HepG2 (cell line): Measurements from ENCODE around the gene COA1. TPM values are rescaled to one million over a fixed set of nuclear protein-coding genes. Genes with fewer than 3 reads are reported as not detected.

Experiments
- ARNTL ChIP-seq: sonication (generic); formaldehyde crosslinking; IDR thresholded peaks from 2 replicates; pipeline ENCODE4 v1.4.0; 2020; ENCODE audit warnings: mild to moderate bottlenecking, missing genetic modification reagents
- BCL6 ChIP-seq: IDR thresholded peaks from 2 replicates; pipeline ENCODE4 v1.6.1; 2016; ENCODE audit warnings: missing genetic modification reagents, missing compliant biosample characterization
- CAMTA2 ChIP-seq: sonication (generic); formaldehyde crosslinking; IDR thresholded peaks from 2 replicates; pipeline ENCODE4 v1.4.0; 2020; ENCODE audit warnings: mild to moderate bottlenecking, missing genetic modification reagents, borderline replicate concordance
- CEBPG ChIP-seq: IDR thresholded peaks from 2 replicates; pipeline ENCODE4 v1.6.1; 2016
- FOSL1 ChIP-seq: sonication (generic); formaldehyde crosslinking; IDR thresholded peaks from 2 replicates; pipeline ENCODE4 v1.9.0; 2021; ENCODE audit warnings: missing genetic modification reagents, borderline replicate concordance
- FOXK2 ChIP-seq: fragments of 450-650 bp; IDR thresholded peaks from 2 replicates; pipeline ENCODE4 v1.6.1; 2016
- GATA4 ChIP-seq: sonication (generic); IDR thresholded peaks from 2 replicates; pipeline ENCODE4 v1.6.1; 2016; ENCODE audit warnings: antibody characterized with exemption, low read depth, borderline replicate concordance
- IRF2 ChIP-seq: IDR thresholded peaks from 2 replicates; pipeline ENCODE4 v1.6.1; 2018; ENCODE audit warnings: missing genetic modification reagents, missing compliant biosample characterization
- MIXL1 ChIP-seq: IDR thresholded peaks from 2 replicates; pipeline ENCODE4 v1.6.1; 2016
- PHF8 ChIP-seq: sonication (generic); formaldehyde crosslinking; IDR thresholded peaks from 2 replicates; pipeline ENCODE4 v1.5.0; 2020; ENCODE audit warnings: missing genetic modification reagents
- SAP130 ChIP-seq: IDR thresholded peaks from 2 replicates; pipeline ENCODE4 v1.6.1; 2016; ENCODE audit warnings: low read depth
- SRSF9 ChIP-seq: fragments of 200-400 bp; formaldehyde crosslinking; IDR thresholded peaks from 2 replicates; pipeline ENCODE4 v1.6.1; 2018; ENCODE audit warnings: borderline replicate concordance, mild to moderate bottlenecking, low read depth, low read length; ENCODE audit not compliant: insufficient read depth, poor library complexity, severe bottlenecking
- TOPORS ChIP-seq: sonication (generic); formaldehyde crosslinking; IDR thresholded peaks from 2 replicates; pipeline ENCODE4 v1.8.0; 2023; ENCODE audit warnings: mild to moderate bottlenecking, missing genetic modification reagents
- ZFP62 ChIP-seq: sonication (generic); formaldehyde crosslinking; IDR thresholded peaks from 2 replicates; pipeline ENCODE4 v1.4.0; 2020; ENCODE audit warnings: missing genetic modification reagents
- ZNF180 ChIP-seq: sonication (generic); formaldehyde crosslinking; IDR thresholded peaks from 2 replicates; pipeline ENCODE4 v1.4.0; 2020; ENCODE audit warnings: low read depth, missing genetic modification reagents, borderline replicate concordance
- ZNF260 ChIP-seq: sonication (generic); formaldehyde crosslinking; IDR thresholded peaks from 2 replicates; pipeline ENCODE4 v1.4.0; 2020; ENCODE audit warnings: missing genetic modification reagents, low read depth, mild to moderate bottlenecking, borderline replicate concordance
- ZNF367 ChIP-seq: sonication (generic); formaldehyde crosslinking; IDR thresholded peaks from 2 replicates; pipeline ENCODE4 v1.4.0; 2020; ENCODE audit warnings: missing genetic modification reagents, borderline replicate concordance
- ZNF563 ChIP-seq: sonication (generic); formaldehyde crosslinking; IDR thresholded peaks from 2 replicates; pipeline ENCODE4 v1.8.0; 2022; ENCODE audit warnings: mild to moderate bottlenecking, moderate library complexity, missing genetic modification reagents
- ZNF605 ChIP-seq: sonication (generic); formaldehyde crosslinking; IDR thresholded peaks from 2 replicates; pipeline ENCODE4 v1.8.0; 2022; ENCODE audit warnings: mild to moderate bottlenecking, missing genetic modification reagents
- ZNF644 ChIP-seq: IDR thresholded peaks from 2 replicates; pipeline ENCODE4 v1.6.1; 2016; ENCODE audit warnings: low read depth
- ZNF782 ChIP-seq: sonication (generic); formaldehyde crosslinking; IDR thresholded peaks from 2 replicates; pipeline ENCODE4 v1.4.0; 2020; ENCODE audit warnings: missing genetic modification reagents, mild to moderate bottlenecking, borderline replicate concordance
- polyA plus RNA-seq, 8 experiments: library from polyadenylated mRNA; depleted of rRNA in 3 of 8; stranded (reverse) in 7 of 8; unstranded in 1 of 8; fragments of >200 nt; fragmentation: Illumina TruSeq in 4 of 8; extraction: Trizol in 4 of 8; gene quantifications; 2 replicates each; pipeline versions ENCODE4 v1.2.1 to v1.2.3, GENCODE V29; 2011 to 2016; ENCODE audit warnings: low read depth in 4 of 8, missing spikeins in 1 of 8, mixed read lengths in 1 of 8; ENCODE audit not compliant: insufficient read depth in 1 of 8
- total RNA-seq, 5 experiments: library from RNA; depleted of rRNA; stranded (reverse); fragments of >200 nt; fragmentation: Illumina TruSeq; extraction: Trizol; gene quantifications; 2 replicates each; pipeline ENCODE4 v1.2.3, GENCODE V29; 2016; ENCODE audit warnings: low read depth in 1 of 5
- TF ChIP-seq, protein P1 (sequence below): sonication (generic); formaldehyde crosslinking; IDR thresholded peaks from 2 replicates; pipeline ENCODE4 v1.4.0; 2020; ENCODE audit warnings: mild to moderate bottlenecking, missing genetic modification reagents
- TF ChIP-seq, protein P2 (sequence below): sonication (generic); formaldehyde crosslinking; IDR thresholded peaks from 2 replicates; pipeline ENCODE4 v1.5.0; 2020; ENCODE audit warnings: missing genetic modification reagents, mild to moderate bottlenecking, borderline replicate concordance
- TF ChIP-seq, protein P3 (sequence below): sonication (generic); formaldehyde crosslinking; IDR thresholded peaks from 2 replicates; pipeline ENCODE4 v1.4.0; 2020; ENCODE audit warnings: mild to moderate bottlenecking, missing genetic modification reagents
- TF ChIP-seq, protein P4 (sequence below): sonication (generic); formaldehyde crosslinking; IDR thresholded peaks from 2 replicates; pipeline ENCODE4 v1.4.0; 2020; ENCODE audit warnings: missing genetic modification reagents
- TF ChIP-seq, protein P5 (sequence below): sonication (generic); formaldehyde crosslinking; IDR thresholded peaks from 2 replicates; pipeline ENCODE4 v1.5.0; 2020; ENCODE audit warnings: missing genetic modification reagents, mild to moderate bottlenecking, borderline replicate concordance

COA1 gene
- total and polyA plus RNA-seq, 2 of the 13 experiments (the other 11 are each of a cell fraction or from before 2014, with no cell fraction given): 33.2 to 65.7 TPM

DNA sequence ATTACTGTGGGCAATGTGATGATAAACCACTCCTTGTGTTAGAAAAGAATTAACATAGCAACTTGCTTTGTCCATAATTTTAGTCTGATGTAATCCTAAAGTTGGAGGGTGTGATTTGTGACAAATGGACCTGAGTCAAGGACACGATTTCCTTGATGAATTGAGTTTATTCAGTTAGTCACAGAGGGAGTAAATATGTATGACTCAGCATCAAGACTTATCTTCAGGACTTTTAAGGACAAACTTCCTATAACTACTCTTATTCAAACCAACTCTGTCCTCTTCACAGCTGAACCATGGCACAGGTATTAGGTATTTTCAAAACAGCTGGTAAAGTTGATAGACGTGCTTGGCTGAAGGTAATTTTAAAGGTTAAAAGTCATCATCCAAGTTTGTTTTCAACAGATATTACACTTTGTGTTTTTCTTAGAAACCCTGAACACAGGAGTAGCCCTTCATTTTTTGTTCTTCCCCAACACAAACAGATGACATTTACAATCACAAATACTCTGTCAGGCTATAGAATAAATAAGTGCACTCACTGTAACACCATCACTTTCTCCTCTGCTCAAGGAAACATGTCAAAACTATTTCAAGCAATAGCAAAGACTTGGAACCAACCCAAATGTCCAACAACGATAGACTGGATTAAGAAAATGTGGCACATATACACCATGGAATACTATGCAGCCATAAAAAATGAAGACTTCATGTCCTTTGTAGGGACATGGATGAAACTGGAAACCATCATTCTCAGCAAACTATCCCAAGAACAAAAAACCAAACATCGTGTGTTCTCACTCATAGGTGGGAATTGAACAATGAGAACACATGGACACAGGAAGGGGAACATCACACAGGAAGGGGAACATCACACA, 54.5 kb downstream of the COA1 start (continued):
- no peak for TF ChIP-seq SRSF9
- TF ChIP-seq TOPORS (CRISPR knock-in tag): no peak
- TF ChIP-seq, protein P1, sequence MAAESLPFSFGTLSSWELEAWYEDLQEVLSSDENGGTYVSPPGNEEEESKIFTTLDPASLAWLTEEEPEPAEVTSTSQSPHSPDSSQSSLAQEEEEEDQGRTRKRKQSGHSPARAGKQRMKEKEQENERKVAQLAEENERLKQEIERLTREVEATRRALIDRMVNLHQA: no peak
- 0 out of 2 replicates have a peak, but pooled peaks have one; percentile 43 for TF ChIP-seq BCL6 (CRISPR knock-in tag)
- TF ChIP-seq, protein P2, sequence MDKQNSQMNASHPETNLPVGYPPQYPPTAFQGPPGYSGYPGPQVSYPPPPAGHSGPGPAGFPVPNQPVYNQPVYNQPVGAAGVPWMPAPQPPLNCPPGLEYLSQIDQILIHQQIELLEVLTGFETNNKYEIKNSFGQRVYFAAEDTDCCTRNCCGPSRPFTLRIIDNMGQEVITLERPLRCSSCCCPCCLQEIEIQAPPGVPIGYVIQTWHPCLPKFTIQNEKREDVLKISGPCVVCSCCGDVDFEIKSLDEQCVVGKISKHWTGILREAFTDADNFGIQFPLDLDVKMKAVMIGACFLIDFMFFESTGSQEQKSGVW (CRISPR knock-in tag): no peak
- no peak for TF ChIP-seq ZNF782 (CRISPR knock-in tag)
- peak; percentile 87 for TF ChIP-seq FOSL1 (CRISPR knock-in tag)
- TF ChIP-seq, protein P3, sequence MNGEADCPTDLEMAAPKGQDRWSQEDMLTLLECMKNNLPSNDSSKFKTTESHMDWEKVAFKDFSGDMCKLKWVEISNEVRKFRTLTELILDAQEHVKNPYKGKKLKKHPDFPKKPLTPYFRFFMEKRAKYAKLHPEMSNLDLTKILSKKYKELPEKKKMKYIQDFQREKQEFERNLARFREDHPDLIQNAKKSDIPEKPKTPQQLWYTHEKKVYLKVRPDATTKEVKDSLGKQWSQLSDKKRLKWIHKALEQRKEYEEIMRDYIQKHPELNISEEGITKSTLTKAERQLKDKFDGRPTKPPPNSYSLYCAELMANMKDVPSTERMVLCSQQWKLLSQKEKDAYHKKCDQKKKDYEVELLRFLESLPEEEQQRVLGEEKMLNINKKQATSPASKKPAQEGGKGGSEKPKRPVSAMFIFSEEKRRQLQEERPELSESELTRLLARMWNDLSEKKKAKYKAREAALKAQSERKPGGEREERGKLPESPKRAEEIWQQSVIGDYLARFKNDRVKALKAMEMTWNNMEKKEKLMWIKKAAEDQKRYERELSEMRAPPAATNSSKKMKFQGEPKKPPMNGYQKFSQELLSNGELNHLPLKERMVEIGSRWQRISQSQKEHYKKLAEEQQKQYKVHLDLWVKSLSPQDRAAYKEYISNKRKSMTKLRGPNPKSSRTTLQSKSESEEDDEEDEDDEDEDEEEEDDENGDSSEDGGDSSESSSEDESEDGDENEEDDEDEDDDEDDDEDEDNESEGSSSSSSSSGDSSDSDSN (CRISPR knock-in tag): no peak
- no peak for TF ChIP-seq ZNF260 (CRISPR knock-in tag)
- 0 out of 2 replicates have a peak, but pooled peaks have one; percentile 14 for TF ChIP-seq ZNF644 (CRISPR knock-in tag)
- TF ChIP-seq CAMTA2 (CRISPR knock-in tag): no peak
- TF ChIP-seq, protein P4, sequence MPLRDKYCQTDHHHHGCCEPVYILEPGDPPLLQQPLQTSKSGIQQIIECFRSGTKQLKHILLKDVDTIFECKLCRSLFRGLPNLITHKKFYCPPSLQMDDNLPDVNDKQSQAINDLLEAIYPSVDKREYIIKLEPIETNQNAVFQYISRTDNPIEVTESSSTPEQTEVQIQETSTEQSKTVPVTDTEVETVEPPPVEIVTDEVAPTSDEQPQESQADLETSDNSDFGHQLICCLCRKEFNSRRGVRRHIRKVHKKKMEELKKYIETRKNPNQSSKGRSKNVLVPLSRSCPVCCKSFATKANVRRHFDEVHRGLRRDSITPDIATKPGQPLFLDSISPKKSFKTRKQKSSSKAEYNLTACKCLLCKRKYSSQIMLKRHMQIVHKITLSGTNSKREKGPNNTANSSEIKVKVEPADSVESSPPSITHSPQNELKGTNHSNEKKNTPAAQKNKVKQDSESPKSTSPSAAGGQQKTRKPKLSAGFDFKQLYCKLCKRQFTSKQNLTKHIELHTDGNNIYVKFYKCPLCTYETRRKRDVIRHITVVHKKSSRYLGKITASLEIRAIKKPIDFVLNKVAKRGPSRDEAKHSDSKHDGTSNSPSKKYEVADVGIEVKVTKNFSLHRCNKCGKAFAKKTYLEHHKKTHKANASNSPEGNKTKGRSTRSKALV (CRISPR knock-in tag): no peak
- no peak for TF ChIP-seq ARNTL
- peak; percentile 76; the same call in 1 of the 2 replicates for TF ChIP-seq MIXL1 (CRISPR knock-in tag)
- TF ChIP-seq FOXK2: no peak
- peak; percentile 70 for TF ChIP-seq CEBPG (CRISPR knock-in tag)
- no peak for TF ChIP-seq IRF2 (CRISPR knock-in tag)
- peak; percentile 68 for TF ChIP-seq SAP130 (CRISPR knock-in tag)
- TF ChIP-seq ZNF605 (CRISPR knock-in tag): no peak
- no peak for TF ChIP-seq PHF8 (CRISPR knock-in tag)
- TF ChIP-seq GATA4: no peak
- TF ChIP-seq ZFP62 (CRISPR knock-in tag): no peak
- TF ChIP-seq ZNF563 (CRISPR knock-in tag): no peak
- TF ChIP-seq, protein P5, sequence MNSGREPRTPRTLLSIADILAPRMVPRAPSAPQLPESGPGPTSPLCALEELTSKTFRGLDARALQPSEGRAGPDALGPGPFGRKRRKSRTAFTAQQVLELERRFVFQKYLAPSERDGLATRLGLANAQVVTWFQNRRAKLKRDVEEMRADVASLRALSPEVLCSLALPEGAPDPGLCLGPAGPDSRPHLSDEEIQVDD: no peak
- no peak for TF ChIP-seq ZNF367 (CRISPR knock-in tag)
- no peak for TF ChIP-seq ZNF180 (CRISPR knock-in tag)
